Mesendoderm (in vitro differentiated cells): Measurements from ENCODE around the gene PHACTR1.

ENCODE experiments used
- DNase-seq: peaks from one replicate; pipeline ENCODE4 v3.0.0; 2013
- H2AK5ac ChIP-seq: 2 replicates; pipeline ENCODE4 v1.6.1; 2013; ENCODE audit warnings: low read length, inconsistent platforms
- H2BK120ac ChIP-seq: 2 replicates; pipeline ENCODE4 v1.6.1; 2013; ENCODE audit warnings: low read depth, mild to moderate bottlenecking, low read length, moderate library complexity, mixed read lengths
- H2BK15ac ChIP-seq: replicated peaks from 2 replicates; pipeline ENCODE4 v1.6.1; 2013; ENCODE audit warnings: low read depth, mild to moderate bottlenecking, moderate library complexity
- H2BK5ac ChIP-seq: 2 replicates; pipeline ENCODE4 v1.6.1; 2013; ENCODE audit warnings: low read length, inconsistent platforms
- H3K18ac ChIP-seq: 2 replicates; pipeline ENCODE4 v1.6.1; 2013; ENCODE audit warnings: mild to moderate bottlenecking, low read length, mixed read lengths
- H3K23ac ChIP-seq: one replicate; pipeline ENCODE4 v1.6.1; 2013; ENCODE audit warnings: low read length
- H3K27ac ChIP-seq: 2 replicates; pipeline ENCODE4 v1.5.1; 2013; ENCODE audit warnings: low read depth, mild to moderate bottlenecking, inconsistent platforms, low read length, moderate library complexity
- H3K27me3 ChIP-seq: 2 replicates; pipeline ENCODE4 v1.6.1; 2013; ENCODE audit warnings: low read length, control low read depth, mild to moderate bottlenecking, inconsistent platforms; ENCODE audit not compliant: insufficient read depth, poor library complexity
- H3K36me3 ChIP-seq: 2 replicates; pipeline ENCODE4 v1.6.1; 2013; ENCODE audit warnings: low read length, inconsistent platforms; ENCODE audit not compliant: control insufficient read depth, insufficient read depth
- H3K4ac ChIP-seq: one replicate; pipeline ENCODE4 v1.6.1; 2013; ENCODE audit warnings: low read depth, mild to moderate bottlenecking, low read length, moderate library complexity
- H3K4me1 ChIP-seq: 2 replicates; pipeline ENCODE4 v1.6.1; 2013; ENCODE audit warnings: low read depth, low read length, inconsistent platforms; ENCODE audit not compliant: control insufficient read depth
- H3K4me2 ChIP-seq: 2 replicates; pipeline ENCODE4 v1.6.1; 2013; ENCODE audit warnings: low read length
- H3K4me3 ChIP-seq: 2 replicates; pipeline ENCODE4 v1.5.1; 2013; ENCODE audit warnings: mild to moderate bottlenecking, low read length
- H3K56ac ChIP-seq: one replicate; pipeline ENCODE4 v1.6.1; 2013; ENCODE audit warnings: low read length
- H3K79me1 ChIP-seq: 2 replicates; pipeline ENCODE4 v1.6.1; 2013; ENCODE audit warnings: low read length, inconsistent platforms
- H3K79me2 ChIP-seq: 2 replicates; pipeline ENCODE4 v1.6.1; 2013; ENCODE audit warnings: mild to moderate bottlenecking, low read length; ENCODE audit not compliant: control insufficient read depth, insufficient read depth
- H3K9ac ChIP-seq: 2 replicates; pipeline ENCODE4 v1.6.1; 2013; ENCODE audit warnings: low read length, inconsistent platforms
- H4K5ac ChIP-seq: one replicate; pipeline ENCODE4 v1.6.1; 2013; ENCODE audit warnings: low read length
- H4K8ac ChIP-seq: one replicate; pipeline ENCODE4 v1.6.1; 2013; ENCODE audit warnings: low read depth, mild to moderate bottlenecking, control low read depth, low read length, moderate library complexity
- WGBS: extraction: QIAGEN DNeasy Blood & Tissue Kit; methylation state at CpG from one replicate; pipeline ENCODE4 v1.1.7; 2013; ENCODE audit warnings: low lambda C conversion rate, missing lambda C conversion rate; ENCODE audit not compliant: insufficient coverage; ENCODE audit errors: extremely low coverage; 5-methylcytosine and 5-hydroxymethylcytosine counted together

PHACTR1 gene

DNA sequence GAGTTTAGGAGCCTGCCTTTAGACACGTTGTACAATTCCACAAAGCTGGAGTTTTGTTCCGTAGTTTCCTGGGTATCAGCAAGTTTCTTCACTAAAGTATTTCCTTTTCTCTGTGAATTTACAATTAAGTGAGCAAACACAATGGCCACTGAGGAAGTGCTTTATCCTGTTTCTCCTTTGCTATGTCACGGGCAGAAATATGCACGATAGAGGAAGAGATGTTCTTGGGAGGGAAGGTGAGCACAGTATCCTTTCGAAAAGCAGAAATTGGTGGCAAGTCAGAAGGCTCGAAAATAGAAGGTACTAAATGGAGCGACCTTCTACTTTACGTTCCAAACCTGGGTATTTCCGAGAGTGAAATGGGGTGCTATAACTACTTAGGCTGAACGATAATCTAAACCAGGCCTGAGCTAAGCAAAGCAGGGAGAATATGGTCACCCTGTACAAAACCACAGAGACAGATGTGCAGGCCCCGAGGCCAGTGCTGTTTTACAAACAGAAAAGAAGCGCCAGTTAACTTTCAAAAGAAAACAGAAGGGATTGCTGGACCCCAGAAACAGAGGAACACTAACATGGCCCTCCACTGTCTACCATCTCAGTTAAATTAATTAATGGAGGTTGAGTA, 352.1 kb downstream of the PHACTR1 start:
- Histone ChIP-seq H3K79me1 (no peaks in the 10 kb centered on the region), H3K4me1 (no peaks in the 10 kb centered on the region), H2BK5ac (no peak overlapping the region), H3K23ac (no peak overlapping the region), H3K79me2 (no peaks in the 10 kb centered on the region), H3K18ac (no peak overlapping the region), H3K27me3 (no peaks in the 10 kb centered on the region), H2BK120ac (no peak overlapping the region), H4K8ac (no peak overlapping the region), H3K27ac (no peak overlapping the region), H3K4ac (no peak overlapping the region), H2BK15ac (no peak overlapping the region), H3K4me3 (no peak overlapping the region), H3K4me2 (no peak overlapping the region), H3K9ac (no peak overlapping the region), H3K56ac (no peak overlapping the region), H4K5ac (no peak overlapping the region), H2AK5ac (no peak overlapping the region), H3K36me3 (no peaks in the 10 kb centered on the region)
- no peak for DNase-seq
- no CpG with 5 or more reads among the region's 12 CpGs for WGBS

DNA sequence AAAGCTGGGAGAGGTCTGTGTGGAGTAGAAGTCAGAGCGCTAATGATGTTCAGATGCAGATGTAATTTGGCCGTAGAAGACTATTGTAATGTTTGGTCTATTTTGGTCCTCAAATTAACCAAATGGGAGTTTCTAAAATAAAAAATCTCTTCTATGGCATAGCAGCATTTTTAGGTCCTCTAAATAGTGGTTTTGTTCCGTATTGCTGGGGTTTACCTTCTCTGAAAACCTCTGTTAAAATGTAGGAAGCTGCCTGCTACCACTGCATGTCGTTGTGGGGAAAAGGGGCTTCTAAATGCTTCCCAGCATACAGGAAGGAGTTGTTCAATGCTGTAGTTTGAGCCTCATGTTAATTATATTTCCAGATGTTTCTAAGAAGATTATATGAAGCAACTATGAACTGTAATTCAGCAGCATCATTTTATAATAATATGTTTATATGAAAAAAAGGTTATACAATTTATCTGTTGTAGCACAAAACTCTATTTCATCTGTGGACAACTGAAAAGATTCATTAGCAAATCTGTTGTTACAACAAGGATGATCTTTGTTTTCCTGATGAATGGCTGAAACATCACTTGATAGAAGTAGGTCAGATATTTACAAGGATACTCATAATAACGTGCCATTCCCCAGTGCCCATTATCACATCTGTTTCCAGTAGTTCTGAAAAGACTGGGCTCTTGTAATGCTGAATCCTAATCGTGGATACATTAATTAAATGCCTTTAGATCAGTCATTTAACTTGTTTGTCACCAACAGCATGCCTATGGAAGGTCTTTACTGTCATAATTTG, 355.2 kb downstream of the PHACTR1 start:
- Histone ChIP-seq H3K56ac (no peak overlapping the region), H4K8ac (no peak overlapping the region), H3K4ac (no peak overlapping the region), H4K5ac (no peak overlapping the region), H3K27me3 (no peaks in the 10 kb centered on the region), H2AK5ac (no peak overlapping the region), H3K23ac (no peak overlapping the region), H2BK5ac (no peak overlapping the region), H3K79me2 (no peaks in the 10 kb centered on the region), H3K36me3 (no peaks in the 10 kb centered on the region), H3K9ac (no peak overlapping the region), H3K4me3 (no peak overlapping the region), H3K79me1 (no peaks in the 10 kb centered on the region), H3K18ac (no peak overlapping the region), H2BK15ac (no peak overlapping the region), H3K4me2 (no peak overlapping the region), H3K27ac (no peak overlapping the region), H3K4me1 (peaks cover 2% of the 10 kb centered on the region), H2BK120ac (no peak overlapping the region)
- WGBS, result no CpG with 5 or more reads among the region's 6 CpGs
- DNase-seq, result no peak

DNA sequence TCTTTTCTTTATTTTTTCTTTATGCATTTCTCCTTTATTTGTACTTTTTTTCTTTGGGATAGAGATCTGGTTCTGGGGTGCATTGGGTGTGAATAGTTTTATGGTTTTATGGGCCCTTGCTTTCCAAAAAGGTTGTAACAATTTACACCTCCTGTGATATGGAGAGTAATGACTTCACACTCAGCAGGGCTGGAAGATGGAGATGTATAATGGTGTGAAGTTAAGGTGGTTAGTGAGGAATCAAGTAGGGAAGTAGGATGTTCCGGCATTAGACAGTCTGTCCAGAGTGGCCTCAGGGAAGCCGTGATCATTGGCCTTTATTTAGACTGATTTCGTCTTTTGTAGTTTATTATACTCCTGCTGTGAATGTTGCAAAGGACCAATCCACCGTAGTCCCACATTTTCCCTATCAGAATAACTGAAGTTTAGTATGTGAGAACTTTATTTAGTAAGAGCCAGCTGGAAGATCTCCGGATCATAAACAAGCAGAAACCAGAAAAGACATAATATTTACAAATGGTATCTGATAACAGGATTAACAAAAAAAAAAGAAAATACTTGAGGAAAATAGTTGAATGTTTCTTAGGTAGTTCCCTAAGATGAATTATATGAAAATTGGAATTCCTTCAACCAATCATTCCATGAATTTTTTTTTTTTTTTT, 356.2 kb downstream of the PHACTR1 start:
- H2BK120ac ChIP-seq, result no peak overlapping the region
- peaks cover 2% of the 10 kb centered on the region for H3K4me1 ChIP-seq
- no peaks in the 10 kb centered on the region for H3K79me2 ChIP-seq
- no peak overlapping the region for H3K4ac ChIP-seq
- no peak overlapping the region for H3K23ac ChIP-seq
- H3K4me3 ChIP-seq, result no peak overlapping the region
- no peak overlapping the region for H2AK5ac ChIP-seq
- H3K56ac ChIP-seq, result no peak overlapping the region
- no peaks in the 10 kb centered on the region for H3K27me3 ChIP-seq
- H3K36me3 ChIP-seq, result no peaks in the 10 kb centered on the region
- H3K79me1 ChIP-seq, result no peaks in the 10 kb centered on the region
- no peak overlapping the region for H3K9ac ChIP-seq
- no peak overlapping the region for H2BK15ac ChIP-seq
- H2BK5ac ChIP-seq, result no peak overlapping the region
- no peak overlapping the region for H3K4me2 ChIP-seq
- no peak overlapping the region for H4K5ac ChIP-seq
- peak; percentile 66 for DNase-seq
- H3K18ac ChIP-seq, result no peak overlapping the region
- WGBS, result no CpG with 5 or more reads among the region's 5 CpGs
- H4K8ac ChIP-seq, result no peak overlapping the region
- no peak overlapping the region for H3K27ac ChIP-seq

DNA sequence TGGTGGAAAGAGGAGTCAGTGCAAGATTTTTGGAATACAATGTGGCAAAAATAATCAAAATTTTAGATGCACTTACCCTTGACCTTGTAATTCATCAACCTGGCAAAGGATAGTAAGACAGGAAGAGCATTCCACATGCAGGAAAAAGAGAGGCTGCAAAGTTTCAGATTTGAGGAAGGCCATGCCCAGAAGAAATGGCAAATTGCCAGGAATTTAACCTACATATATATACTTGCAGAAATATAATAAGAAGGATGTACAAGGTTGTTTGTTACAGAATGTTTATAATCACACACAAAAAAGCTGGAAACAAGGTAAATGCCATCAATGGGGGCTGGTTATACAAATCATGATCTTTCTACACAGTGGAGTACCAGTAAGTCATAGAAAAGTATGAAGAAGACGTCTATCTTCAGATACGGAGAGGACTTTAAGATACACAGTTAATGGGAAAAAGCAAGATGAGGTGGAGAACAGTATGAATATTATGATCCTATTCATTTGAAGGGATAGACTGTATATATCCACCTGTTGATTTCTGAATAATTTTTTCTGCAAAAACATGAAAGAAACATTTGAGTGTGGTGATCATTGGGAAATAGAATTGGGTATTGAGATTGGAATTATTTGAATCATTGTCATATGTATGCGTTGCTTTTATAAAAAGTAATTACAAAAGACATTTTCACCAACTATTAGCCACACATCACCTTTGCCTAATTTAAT, 358.0 kb downstream of the PHACTR1 start:
- Histone ChIP-seq H2BK120ac (no peak overlapping the region), H3K27me3 (no peaks in the 10 kb centered on the region), H4K5ac (no peak overlapping the region), H3K79me1 (no peaks in the 10 kb centered on the region), H3K4me3 (no peak overlapping the region), H4K8ac (no peak overlapping the region), H2AK5ac (no peak overlapping the region), H3K9ac (no peak overlapping the region), H3K27ac (no peak overlapping the region), H3K18ac (no peak overlapping the region), H3K23ac (no peak overlapping the region), H3K36me3 (no peaks in the 10 kb centered on the region), H3K4me1 (peaks cover 3% of the 10 kb centered on the region), H3K4me2 (no peak overlapping the region), H3K79me2 (no peaks in the 10 kb centered on the region), H3K56ac (no peak overlapping the region), H3K4ac (no peak overlapping the region), H2BK5ac (no peak overlapping the region), H2BK15ac (no peak overlapping the region)
- 100% methylated on average over 1 of the region's 3 CpGs for WGBS
- no peak for DNase-seq

DNA sequence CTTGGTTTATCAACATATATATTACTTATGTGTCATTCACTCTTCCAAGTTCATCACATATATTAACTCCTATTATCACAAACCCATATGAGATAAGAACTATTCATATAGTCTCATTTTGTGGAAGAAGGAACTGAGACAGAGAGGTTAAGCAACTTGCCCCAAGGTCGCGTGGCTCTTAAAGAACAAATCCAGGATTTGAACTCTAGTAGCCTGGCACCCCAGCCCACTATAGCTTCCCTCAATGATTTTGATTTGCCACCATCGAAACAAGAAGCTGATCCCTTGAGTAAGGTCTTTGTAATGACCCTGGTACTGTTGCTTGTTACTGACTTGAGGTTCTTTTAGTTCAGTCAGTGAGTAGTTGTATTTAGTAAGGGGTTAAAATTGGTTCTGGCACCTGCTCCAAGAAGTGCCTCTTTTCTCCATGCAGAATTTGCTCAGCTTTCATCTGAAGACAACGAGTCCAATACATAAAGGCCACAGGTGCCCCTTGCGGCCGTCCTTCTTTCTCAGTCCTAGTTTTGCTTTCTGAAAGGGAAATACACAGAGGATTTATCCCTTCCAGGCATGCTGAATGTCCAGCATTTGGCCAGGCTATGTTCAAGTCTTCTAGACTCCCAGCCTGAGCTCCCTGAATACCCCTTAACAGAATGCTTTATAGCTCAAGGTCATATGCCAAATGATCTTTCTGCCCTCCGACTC, 358.7 kb downstream of the PHACTR1 start:
- no peak for DNase-seq
- H3K56ac ChIP-seq, result no peak overlapping the region
- no peaks in the 10 kb centered on the region for H3K79me2 ChIP-seq
- no peak overlapping the region for H2BK15ac ChIP-seq
- H3K79me1 ChIP-seq, result no peaks in the 10 kb centered on the region
- no CpG with 5 or more reads among the region's 7 CpGs for WGBS
- H3K23ac ChIP-seq, result no peak overlapping the region
- no peaks in the 10 kb centered on the region for H3K27me3 ChIP-seq
- H2BK120ac ChIP-seq, result no peak overlapping the region
- H3K4ac ChIP-seq, result no peak overlapping the region
- no peak overlapping the region for H2AK5ac ChIP-seq
- no peak overlapping the region for H3K9ac ChIP-seq
- no peak overlapping the region for H3K27ac ChIP-seq
- no peak overlapping the region for H4K5ac ChIP-seq
- H3K36me3 ChIP-seq, result no peaks in the 10 kb centered on the region
- no peak overlapping the region for H3K18ac ChIP-seq
- no peak overlapping the region for H3K4me3 ChIP-seq
- H2BK5ac ChIP-seq, result no peak overlapping the region
- H3K4me1 ChIP-seq, result peaks cover 3% of the 10 kb centered on the region
- H3K4me2 ChIP-seq, result no peak overlapping the region
- no peak overlapping the region for H4K8ac ChIP-seq
